Measurements from ENCODE around the gene PLXNB2.
"Not testable (repeated sequence)": the region's sequence is repeated elsewhere in the genome, so short reads cannot be mapped to it uniquely, and the experiment has no call there.

PLXNB2 gene

DNA sequence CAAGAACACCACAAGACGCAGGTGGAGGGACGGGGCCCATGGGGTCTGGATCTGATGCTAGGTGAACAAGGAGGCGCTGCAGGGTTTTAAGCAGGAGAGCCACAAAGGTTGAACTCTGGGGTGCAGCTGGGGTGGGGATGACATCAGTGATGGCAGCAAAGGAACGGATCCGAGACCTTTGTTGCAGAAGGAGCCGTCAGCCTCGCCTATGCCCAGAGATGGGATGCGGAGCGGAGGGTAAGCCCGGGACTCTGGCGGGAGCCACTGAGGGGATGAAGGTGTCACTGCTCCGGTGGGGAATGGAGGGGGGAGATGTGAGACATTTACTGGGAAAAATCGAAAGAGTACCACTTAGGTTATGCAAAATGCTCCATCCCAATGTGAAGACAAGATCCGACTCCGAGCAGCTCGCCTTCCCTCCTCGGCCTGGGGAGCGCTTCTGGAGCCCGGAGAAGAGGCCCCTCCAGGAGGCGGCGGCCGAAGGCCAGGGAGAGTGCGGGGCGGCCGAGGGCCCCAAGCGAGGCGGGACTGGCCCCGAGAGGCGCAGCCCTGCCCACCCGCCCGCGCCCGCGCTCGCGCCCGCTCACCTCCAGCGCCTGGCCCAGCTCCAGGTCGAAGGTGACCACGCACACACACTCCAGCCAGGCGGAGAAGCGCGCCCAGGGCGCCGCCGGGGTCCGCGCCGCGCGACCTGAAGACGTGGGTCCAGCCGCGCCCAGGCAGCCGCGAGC lies 18.9 kb upstream of the PLXNB2 start:
- DNase-seq: no peak

DNA sequence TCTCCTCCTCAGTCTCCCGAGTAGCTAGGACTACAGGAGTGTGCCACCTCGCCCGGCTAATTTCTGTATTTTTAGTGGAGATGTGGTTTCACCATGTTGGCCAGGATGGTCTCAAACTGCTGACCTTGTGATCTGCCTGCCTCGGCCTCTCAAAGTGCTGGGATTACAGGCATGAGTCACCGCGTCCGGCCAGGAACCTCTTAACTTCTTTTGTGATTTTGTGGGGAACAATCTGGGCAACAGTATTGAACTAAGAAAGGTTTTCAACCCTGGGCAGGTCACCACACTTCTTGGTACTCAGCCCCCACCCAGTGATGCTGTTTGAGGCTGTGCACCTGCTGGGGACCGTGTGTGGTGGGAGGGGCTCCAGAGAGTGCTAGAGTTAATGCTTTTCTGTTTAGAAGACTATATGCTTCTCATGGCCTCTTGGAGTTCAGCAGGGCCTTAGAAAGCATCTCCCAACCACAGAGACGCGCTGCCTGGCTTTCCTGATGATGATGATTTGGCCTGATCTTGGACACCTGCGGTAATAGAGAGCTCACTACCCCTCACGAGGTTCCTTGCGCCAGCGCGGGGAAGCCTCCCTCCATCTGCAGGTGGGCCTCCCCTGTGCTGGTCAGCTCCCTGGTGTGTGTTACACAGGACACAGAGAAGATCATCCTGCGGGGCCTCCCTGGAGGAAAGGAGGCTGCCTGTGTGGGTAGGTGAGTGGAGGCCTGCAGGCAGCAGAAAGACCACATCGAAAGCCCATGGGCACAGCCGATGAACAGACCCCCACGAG lies 18.2 kb upstream of the PLXNB2 start:
- DNase-seq: no peak

DNA sequence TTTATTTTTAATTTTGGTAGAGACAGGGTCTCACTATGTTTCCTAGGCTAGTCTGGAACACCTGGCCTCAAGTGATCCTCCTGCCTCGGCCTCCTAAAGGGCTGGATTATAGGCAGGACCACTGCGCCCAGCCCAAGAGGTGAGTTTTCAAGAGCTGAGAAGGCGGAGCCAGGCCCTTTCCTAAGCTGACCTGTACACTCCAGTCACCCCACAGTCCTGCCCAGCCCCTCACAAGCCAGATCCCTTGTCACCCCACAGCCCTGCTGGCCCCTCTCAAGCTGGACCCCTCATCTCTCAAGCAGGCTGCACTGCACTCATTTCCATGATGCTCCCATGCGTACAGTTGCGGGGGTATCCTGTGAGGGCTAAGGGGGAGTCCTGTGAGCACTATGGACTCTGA lies 16.5 kb upstream of the PLXNB2 start:
- no peak for DNase-seq

DNA sequence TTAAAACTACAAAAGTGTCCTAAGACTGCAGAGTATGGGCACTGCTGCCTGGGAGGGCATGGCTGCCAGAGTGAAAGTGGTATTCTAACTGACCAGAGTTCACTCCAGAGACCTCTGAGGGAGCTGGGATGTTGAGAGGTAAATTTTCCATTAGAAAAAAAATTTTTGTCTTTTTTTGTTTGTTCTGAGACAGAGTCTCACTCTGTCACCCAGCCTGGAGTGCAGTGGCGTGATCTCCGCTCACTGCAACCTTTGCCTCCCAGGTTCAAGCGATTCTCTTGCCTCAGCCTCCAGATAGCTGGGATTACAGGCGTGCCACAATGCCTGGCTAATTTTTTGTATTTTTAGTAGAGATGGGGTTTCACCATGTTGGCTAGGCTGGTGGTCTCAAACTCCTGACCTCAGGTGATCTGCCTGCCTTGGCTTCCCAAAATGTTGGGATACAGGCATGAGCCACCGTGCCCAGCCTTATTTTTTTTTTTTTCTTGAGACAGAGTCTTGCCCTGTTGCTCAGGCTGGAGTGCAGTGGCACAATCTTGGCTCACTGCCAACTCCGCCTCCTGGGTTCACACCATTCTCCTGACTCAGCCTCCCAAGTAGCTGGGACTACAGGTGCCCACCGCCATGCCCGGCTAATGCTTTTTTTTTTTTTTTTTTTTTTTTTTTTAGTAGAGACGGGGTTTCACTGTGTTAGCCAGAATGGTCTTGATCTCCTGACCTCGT lies 15.1 kb upstream of the PLXNB2 start:
- not testable (repeated sequence) for DNase-seq

DNA sequence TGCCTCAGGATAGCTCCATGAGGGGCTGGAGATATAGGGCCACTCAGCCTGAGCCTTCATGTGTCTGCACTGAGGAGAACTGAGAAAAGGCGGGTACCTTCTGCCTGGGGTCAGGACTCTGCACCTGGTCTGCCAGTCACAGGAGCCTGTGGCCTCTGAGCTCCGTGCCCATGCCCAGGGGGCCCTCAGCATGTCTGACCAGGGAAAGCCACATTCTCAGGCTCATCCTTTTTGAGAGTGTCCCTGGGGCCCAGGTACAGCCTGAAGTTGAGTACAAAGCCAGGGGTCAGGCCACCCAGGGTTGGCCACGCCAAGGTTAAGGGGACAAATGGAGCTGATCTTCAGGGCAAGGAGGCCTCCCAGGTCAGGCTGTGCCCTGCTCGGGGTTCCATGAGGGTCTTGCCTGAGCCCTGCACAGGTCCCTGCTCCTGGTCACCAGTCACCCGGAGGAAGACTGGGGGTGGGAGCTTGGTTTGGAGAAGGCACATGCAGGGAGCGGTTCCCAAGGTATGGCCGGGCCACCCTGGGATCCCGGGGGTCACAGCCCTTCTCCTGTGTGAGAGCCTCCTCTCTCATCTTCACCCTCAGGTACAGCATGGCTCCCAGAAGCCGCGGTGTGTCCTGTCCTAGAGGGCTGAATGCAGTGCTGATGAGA lies 13.4 kb upstream of the PLXNB2 start:
- no peak for DNase-seq

DNA sequence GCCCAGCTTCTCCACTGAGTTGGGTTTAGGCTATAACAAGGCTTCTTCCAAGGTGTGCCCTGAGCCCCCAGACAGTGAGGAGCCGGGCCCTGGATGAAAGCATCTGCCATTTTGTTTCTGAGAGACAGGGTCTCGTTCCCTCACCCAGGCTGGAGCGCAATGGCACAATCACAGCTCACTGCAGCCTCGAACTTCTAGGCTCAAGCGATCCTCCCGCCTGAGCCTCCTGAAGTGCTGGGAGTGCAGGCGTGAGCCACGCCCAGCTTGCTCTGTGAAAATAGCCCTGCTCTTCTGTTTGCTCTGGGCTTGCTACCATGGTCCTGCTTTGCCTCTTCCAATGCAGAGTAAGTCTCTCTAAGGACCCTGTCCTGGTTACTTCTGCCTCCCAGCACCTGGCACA lies 12.7 kb upstream of the PLXNB2 start:
- DNase-seq: no peak

DNA sequence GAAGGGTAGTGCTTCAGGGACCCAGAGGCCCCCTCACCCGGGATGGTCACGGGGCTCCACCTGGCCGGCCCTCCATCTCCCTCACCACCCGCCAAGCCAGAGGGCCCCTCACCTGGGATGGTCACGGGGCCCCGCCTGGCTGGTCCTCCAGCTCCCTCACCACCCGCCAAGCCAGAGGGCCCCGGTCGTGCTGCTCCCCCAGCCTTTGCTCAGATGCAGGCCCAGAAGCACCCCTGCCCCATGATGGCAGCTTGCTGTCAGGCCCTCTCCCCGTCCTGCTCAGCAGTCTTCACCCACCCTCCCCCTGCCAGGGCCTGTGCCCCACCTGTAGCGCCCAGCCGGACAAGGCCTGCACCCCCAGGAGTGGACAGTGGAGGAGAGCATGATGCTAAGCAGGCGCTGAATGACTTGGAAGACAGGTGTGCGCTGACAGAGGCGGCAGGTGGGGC lies 12.1 kb upstream of the PLXNB2 start:
- DNase-seq: no peak

DNA sequence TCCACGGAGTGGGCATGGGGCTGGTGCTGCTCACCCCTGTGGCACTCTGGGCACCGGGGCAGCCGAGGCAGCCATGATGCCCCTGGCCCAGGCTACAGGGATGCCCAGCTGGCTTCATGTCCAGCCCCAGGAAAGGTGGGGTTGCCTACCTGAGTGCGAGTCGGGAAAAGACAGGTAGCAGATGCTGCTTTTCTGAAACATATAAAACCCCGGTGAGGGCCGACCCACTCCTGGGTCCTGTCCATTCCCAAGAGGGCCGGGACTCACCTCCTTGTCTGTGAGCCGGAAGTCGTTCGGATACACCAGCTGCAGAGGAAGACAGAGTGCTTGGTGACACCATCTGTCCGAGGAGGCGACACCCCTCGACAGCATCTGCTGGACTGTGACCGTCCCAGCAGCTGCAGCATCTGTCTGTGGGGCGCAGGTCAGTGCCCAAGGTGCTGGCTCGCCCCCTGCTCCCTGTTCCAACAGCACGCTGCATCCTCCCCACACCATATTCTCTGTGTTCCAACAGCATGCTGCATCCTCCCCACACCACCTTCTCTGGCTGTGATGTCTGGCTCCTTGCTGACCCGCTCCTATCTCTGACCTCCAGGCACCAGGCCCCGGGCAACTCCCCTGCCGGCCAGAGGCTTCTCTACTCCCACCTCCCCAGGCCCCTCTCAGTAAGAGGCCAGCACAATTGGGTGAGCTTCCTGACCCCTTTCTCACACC lies 11.4 kb upstream of the PLXNB2 start:
- no peak for DNase-seq

DNA sequence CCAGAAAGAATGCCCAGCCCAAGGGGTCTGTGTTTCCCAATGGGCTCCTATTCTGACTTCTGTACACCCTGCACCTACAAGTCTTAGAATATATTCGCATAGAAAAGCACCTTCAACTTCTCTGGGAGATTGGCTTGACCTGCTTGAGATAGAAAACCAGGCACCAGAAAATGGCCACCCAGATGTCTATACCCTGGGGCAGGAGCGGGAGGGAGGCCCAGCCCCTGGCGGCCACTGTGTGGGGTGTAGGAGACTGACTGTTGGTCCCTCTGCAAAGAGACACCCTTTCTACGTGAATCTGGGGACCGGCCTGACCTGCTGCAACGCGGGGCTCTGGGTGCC lies 10.9 kb upstream of the PLXNB2 start:
- DNase-seq: no peak

DNA sequence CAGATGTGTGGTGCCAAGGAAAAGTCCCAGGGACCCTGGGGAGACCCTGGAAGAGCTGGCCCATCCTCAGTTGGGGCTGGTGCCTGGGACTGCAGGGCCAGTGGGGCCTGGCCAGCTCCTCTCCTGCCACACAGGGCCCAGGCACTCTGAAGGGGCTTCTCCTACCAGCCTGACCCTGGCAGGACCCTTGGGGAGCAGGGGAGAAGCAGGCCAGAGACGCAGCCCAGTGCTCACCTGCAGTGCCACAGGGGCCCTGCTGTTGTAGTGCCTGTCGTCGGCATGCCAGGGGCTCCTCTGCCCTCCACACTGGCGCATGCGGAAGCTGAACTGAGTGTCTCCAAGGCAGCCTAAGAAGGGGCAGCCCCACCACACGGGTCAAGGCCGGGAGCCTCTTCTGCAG lies 10.2 kb upstream of the PLXNB2 start:
- no peak for DNase-seq

DNA sequence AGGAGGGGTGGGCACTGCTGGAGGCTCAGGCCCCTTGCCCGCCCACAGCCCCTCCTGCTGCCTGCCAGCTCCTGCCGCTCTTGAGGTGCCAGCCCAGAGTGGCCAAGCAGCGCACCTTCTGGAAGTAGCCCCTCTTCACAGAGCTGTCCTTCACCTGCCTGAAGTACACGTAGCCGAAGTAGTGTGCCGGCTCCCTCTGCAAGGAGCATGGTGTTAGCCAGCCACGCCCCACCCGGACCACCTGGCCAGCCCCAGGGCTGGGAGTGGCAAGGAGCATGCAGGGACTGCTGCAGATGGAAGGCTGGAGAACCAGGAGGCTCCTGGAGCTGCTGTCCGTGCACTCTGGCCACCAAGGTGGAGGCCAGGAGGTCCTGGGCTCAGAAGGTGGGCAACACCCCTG lies 9.7 kb upstream of the PLXNB2 start:
- no peak for DNase-seq

DNA sequence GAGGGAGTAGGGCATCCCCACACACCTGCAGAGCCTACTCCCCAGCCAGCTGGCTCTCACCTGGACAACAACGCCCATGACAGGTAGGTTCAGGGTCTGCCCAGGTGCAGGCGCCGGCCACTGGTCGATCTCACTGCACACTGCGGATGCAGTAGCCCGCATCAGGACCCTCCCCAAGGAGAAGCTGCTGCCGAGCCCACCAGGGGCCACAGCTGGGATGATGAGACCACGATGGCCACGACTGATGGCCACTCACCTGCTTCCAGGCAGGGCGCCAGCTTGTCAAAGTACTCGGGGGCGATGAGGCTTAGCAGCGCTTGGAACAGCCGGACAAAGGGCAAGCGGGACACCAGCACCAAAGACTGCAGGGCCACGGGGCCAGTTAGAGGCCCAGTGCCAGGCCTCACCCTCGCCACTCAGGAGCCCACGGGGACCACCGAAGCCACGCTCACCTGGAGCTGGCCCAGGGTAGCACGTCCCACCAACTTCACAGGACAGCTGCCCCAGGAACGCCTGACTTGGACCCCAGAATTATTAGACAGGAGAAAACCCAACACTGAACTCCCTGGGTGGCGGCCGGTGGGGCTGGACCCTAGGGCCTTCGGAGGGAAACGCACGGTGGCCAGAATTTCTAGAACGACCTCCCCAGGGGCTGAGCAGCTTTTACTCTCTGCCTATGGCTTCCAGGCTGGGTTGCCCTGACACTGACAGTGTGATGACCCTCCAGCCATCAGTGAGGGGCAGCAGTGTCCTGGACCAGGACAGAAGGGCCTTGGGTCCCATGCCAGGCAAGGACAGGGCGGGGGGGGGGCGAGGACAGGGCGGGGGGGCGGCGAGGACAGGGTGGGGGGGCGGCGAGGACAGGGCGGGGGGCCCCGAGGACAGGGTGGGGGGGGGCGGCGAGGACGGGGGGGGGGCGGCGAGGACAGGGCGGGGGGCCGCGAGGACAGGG lies 8.9 kb upstream of the PLXNB2 start:
- DNase-seq: no peak

DNA sequence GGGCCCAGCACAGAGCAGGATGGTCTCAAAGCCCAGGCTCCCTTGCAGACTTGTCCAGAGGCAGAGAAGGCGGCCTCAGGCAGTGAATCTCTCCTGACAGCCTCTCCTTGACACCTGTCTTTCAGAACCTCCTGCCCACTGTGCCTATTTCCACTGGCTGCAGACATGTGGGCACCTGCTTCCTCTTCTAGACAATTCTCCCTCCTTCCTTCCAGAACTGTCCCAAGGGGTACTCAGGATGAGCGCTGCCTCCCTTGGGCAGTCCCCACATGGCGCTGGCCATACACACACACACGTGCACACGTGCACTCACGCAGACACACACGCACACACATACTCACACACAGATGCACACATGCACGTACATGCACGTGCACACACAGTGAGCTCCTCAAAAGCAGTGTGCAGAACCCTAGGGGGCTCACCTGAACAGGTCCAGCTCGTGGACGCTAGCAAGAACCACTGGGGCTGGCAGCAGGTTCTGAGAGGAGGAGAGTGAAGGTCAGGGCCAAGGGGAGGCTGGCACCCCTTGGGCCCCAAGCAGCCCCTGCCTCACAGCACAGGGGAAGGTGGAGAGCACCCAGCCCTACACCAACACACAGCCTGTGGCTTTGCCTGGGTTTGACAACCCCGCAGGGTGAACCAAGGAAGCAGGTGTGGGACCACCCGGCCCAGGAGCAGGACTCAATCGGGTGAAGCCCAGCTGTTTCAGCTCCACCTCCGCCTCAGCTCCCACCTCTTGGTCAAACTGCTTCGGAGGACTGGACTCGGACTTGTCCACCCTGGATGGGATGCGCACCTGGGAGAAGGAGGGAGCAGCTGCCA lies 8.1 kb upstream of the PLXNB2 start:
- DNase-seq: no peak

DNA sequence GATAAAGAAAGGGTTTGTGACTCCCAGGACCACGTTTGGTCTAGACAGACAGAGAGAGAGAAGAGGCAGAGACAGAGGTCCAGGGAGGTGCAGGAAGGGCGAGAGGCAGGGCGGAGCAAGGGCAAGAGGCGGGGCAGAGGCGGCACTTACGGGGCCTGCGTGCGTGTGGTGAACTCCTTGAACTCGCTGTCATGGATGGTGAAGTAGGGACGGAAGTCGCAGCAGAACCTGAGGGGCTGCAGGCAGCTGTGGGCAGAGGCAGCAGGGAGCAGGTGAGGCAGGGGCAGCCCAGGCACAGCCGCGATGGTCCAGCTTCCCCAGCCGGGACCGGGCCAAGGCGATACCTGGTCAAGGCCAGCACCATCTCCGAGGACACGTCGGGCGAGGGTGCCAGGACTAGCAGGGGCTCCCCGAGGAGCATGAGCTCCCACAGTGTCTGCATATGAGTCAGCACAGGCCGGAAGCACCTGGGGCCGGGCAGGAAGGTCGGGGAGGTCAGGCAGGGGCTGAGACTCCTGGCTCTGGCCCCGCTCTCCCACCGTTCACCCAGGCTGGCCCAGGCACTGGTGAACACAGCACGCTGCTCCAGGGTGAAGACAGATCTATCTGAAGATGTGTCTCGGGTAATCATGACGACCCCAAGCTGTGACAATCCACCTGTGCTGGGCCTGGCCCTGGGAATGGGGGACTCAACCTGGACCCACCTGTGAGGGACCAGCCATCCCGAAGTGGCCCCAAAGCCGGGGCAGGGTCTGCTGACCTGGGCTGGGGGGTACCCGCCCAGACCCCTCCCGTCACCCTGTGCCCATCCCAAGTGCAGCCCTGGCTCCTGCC lies 7.2 kb upstream of the PLXNB2 start:
- DNase-seq: peak; percentile 71

DNA sequence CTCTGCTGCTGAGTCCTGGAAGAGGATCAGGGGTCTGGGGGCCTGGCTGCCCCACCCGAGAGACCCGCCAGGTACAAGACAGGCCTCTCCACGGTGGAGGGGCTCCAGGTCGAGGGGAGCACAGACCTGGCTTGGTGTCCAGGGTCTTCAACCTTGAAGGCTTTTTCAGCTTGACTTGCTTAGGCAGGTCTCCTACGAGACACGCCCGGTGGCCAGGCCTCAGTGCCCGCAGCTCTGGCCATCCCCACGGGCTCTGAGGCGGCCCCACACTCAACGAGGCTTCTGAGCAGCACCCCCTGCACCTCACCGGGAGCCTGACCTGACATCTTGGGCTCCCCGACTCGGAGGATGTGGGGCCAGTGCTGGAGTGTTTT lies 6.6 kb upstream of the PLXNB2 start:
- DNase-seq: no peak

DNA sequence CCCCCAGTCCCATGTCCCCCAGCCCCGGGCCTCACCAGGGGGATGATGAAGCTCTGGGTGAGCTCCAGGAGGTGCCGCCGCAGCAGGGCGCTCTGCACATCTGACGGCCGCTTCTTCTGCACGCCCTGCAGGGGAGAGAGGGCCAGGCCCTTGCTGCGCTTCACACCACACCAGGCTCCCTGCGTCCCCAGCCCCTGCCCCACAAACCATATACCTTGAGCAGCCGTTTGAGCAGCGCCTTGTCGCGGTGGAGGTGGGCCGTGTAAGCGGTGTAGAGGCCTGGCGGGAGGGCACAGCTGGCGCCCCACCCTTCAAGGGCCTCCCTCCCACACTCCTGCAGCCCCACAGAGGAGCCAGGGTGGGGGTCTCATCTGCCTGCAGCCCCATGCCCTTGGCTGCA lies 6.2 kb upstream of the PLXNB2 start:
- no peak for DNase-seq

DNA sequence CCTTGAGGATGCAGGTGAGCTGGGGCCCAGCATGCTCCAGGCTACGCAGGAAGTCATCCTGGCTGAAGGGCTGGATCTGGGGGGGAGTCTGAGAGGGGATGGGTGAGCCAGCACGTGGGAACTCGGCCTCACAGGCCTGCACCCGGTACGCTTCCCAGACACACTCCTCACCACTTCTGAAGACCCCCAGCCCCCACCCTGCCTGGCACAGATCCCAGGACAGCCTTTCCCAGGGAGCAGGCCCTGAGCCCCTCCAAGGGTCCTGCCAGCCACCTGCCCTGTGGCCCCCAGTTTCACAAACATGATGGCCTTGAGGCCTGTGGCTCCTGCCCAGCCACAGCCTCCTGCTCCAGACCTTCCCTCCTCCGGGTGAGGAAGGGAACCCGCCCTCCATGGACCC lies 5.6 kb upstream of the PLXNB2 start:
- no peak for DNase-seq

DNA sequence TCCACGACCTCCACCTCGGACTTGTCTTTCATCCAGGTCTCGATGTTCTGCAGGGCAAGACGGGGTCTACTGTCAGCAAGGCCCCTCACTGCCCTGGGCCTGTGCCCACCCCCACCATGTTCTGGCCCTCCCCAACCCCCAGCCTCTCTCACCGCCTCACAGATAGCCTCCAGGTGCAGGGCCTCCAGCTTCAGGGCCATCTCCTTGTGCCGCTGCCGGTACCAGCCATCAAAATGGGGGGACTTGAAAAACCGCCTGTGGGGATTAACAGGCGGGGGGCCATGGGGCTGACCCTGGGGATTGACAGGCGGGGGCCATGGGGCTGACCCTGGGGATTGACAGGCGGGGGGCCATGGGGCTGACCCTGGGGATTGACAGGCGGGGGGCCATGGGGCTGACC lies 4.9 kb upstream of the PLXNB2 start:
- no peak for DNase-seq

DNA sequence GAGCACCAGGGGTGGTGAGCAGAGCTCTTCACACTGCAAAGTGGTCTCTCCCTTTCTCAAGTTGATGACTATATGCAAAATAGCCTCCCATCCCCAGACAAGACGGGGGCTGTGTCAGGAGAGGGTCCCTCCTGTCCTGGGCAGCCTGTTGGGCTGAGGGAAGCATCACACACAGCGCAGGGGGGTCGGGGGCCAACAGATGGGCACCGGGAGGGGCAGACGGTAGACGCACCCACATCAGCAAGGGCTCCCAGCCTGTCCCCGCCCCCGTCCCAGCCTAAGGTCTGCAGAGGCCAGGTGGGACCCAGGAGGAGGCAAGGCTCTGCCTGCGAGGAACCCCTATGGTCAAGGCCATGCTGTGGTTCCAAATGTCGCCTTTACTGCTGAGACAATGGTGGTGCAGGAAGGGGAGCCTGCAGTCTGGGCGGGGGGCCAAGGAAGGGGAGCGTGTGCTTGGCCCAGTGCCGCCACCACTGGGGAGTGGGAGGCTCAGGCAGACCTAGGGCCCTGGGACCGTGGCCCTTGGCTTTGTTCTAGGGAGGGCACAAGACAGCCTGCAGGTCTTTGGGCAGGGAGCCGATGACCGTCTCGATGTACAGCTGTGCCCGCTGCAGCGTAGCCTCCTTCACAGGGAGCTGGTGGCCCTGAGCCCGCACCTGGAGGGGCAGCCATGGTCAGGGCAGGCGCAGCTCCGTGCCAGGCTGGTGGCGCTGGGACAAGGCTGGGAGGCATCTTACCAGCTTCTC lies 4.3 kb upstream of the PLXNB2 start:
- DNase-seq: no peak
